22Rv1 (cell line): ENCODE measurements around the gene SRP68.
"Not testable (repeated sequence)": the region's sequence is repeated elsewhere in the genome, so short reads cannot be mapped to it uniquely, and the experiment has no call there.

Experiments
- H3K27ac ChIP-seq: fragments of 450-650 bp; 2 replicates; pipeline ENCODE4 v1.5.1; 2017
- ZFX ChIP-seq: fragments of 450-650 bp; IDR thresholded peaks from 2 replicates; pipeline ENCODE4 v1.6.1; 2017; ENCODE audit warnings: antibody characterized with exemption, borderline replicate concordance
- TF ChIP-seq, protein P1 (sequence below): fragments of 450-650 bp; IDR thresholded peaks from 2 replicates; pipeline ENCODE4 v1.5.1; 2017; ENCODE audit warnings: mild to moderate bottlenecking

SRP68 gene

DNA sequence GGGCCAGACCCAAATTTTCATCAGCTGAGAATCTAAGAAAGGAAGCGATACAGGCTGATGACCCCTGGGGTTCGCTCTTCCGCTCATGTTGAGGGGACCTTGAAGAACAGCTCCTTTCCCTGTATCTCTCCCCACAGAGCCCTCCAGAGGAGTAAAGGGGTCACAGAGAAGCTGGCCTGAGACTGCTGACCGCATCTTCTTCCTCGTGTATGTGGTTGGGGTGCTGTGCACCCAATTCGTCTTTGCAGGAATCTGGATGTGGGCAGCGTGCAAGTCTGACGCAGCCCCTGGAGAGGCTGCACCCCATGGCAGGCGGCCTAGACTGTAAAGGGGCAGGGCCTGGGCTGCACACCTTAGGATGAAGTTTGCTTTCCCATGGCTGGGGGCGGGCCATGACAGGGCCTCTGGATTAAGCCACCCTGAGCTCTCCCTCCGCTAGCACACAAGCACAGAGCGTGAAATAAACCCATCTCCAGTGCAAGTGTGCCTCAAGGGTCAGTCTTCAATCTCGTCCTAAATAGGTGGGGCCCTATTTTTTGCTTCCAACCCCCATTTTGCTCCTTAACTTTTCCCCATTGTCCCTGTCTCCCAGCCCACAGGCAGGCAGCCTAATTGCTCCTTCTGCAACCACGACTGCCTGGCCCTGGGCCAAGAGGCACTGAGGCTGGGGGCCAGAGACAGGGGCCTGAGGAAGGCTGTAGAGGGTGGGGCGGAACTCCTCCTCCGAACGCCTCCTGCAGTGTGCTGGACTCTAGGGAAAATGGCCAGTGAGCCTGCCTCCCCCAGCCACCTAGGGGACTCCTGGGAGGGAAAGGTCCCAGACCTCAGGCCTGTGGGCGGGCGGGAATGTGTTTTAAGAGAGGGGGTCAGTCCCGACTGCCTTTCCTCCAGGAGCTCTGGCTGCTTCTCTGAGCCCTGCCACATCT lies 10.3 kb upstream of the SRP68 start:
- TF ChIP-seq ZFX: no peak
- TF ChIP-seq, protein P1, sequence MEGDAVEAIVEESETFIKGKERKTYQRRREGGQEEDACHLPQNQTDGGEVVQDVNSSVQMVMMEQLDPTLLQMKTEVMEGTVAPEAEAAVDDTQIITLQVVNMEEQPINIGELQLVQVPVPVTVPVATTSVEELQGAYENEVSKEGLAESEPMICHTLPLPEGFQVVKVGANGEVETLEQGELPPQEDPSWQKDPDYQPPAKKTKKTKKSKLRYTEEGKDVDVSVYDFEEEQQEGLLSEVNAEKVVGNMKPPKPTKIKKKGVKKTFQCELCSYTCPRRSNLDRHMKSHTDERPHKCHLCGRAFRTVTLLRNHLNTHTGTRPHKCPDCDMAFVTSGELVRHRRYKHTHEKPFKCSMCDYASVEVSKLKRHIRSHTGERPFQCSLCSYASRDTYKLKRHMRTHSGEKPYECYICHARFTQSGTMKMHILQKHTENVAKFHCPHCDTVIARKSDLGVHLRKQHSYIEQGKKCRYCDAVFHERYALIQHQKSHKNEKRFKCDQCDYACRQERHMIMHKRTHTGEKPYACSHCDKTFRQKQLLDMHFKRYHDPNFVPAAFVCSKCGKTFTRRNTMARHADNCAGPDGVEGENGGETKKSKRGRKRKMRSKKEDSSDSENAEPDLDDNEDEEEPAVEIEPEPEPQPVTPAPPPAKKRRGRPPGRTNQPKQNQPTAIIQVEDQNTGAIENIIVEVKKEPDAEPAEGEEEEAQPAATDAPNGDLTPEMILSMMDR: no peak
- no peak overlapping the region for H3K27ac ChIP-seq

DNA sequence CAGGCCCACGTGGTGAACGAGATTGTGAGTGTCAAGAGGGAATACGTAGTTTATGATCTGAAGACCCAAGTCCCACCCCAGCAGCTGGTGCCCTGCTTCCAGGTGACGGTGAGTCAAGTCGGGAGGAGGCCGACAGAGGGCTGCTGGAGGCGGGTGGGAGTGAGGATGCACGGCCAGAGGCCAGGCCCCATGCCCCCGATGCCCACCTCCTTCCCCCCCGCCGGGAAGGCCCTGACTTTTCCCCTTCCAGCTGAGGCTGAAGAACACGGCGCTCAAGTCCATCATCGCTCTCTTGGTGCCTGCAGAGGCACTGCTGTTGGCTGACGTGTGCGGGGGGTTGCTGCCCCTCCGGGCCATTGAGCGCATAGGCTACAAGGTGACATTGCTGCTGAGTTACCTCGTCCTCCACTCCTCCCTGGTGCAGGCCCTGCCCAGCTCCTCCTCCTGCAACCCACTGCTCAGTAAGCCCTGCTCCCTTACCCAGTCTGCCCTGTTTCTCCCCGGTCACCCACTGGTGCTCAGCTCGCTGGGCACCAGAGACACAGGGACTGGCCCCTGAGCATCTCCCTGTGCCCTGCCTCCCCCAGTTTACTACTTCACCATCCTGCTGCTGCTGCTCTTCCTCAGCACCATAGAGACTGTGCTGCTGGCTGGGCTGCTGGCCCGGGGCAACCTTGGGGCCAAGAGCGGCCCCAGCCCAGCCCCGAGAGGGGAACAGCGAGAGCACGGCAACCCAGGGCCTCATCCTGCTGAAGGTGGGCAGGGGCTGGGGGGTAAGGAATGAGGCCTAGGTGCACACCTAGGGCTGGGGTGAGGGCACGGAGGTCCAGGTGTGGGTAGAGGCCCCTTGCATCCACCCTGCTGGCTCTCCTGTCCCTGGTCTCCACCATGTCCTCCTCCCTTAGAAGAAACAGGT lies 9.2 kb upstream of the SRP68 start:
- H3K27ac ChIP-seq: no peak overlapping the region
- TF ChIP-seq, protein P1: no peak
- no peak for TF ChIP-seq ZFX

DNA sequence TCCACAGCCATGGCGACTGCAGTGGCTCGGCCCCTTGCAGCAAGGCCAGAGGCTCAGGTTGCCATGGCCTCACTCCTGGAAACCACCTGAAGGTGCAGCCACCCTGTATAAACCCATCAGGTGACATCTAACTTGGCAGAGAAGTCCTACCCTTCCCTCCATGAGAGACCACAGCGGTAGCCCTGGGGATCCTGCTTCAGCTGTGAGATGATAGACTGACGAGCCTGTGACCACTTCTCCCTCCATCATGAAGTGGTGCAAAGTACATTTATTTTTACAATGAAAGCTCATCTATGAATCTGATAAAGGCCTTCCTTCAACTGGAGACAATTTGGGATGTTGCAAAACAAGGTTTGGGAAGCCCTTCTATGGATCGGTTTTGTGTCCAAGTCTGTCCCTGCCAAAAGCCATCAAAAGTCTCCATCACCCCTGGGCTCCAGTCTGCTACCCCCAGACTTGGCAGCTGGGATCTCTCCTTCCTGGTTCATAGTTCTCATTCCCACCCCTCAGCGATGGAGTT lies 8.5 kb upstream of the SRP68 start:
- no peak for TF ChIP-seq ZFX
- TF ChIP-seq, protein P1: no peak
- H3K27ac ChIP-seq: no peak overlapping the region

DNA sequence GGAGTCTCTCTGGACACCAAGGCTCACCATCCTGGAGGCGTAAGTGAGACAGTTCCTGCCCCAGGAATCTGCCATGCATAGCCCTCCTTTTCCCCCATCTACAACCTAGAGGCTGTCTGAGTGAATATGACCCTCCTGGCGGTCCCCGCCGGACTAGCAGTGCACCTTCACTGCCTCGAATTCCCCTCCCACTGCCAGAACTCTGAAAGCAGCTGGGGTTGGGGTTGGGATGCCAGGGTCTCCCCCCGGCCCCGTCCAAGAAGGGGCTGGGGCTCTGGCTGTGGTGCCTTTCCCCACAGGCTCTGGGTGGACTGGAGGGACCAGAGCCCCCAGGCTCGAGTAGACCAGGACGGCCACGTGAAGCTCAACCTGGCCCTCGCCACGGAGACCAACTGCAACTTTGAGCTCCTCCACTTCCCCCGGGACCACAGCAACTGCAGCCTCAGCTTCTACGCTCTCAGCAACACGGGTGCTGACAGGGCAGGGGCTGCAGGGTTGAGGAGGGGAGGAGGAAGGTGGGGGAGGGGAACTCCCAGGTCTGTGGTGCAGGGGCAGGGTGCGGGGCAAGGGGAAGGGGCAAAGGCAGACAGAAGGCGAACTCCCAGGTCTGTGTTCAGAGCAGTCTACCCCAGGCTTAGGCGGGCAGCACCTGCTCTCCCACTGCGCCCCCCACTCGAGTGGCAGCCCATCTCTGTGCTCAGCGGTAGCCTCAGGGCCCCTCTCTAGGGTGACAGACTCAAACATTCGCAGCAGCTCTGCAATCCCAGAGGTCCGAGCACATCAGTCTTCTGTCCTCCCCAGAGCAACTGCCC lies 7.8 kb upstream of the SRP68 start:
- no peak for TF ChIP-seq ZFX
- TF ChIP-seq, protein P1: no peak
- H3K27ac ChIP-seq: no peak overlapping the region

DNA sequence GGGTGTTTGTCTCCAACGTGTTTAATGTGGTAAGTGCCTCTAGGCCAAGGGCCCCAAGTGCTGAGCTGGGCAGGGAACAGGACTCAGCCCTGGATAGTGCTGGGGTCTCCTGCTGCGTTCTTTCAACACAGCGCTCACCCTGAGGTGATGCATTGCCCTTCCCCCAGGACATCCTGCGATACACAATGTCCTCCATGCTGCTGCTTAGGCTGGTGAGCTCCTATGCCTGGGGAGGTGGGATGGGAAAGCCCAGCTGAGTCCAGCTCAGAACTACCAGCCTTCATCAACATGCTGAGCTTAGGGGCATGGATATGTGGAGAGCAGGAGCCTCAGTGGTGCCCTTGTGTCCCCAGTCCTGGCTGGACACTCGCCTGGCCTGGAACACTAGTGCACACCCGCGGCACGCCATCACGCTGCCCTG lies 7.2 kb upstream of the SRP68 start:
- TF ChIP-seq, protein P1: no peak
- no peak for TF ChIP-seq ZFX
- no peak overlapping the region for H3K27ac ChIP-seq

DNA sequence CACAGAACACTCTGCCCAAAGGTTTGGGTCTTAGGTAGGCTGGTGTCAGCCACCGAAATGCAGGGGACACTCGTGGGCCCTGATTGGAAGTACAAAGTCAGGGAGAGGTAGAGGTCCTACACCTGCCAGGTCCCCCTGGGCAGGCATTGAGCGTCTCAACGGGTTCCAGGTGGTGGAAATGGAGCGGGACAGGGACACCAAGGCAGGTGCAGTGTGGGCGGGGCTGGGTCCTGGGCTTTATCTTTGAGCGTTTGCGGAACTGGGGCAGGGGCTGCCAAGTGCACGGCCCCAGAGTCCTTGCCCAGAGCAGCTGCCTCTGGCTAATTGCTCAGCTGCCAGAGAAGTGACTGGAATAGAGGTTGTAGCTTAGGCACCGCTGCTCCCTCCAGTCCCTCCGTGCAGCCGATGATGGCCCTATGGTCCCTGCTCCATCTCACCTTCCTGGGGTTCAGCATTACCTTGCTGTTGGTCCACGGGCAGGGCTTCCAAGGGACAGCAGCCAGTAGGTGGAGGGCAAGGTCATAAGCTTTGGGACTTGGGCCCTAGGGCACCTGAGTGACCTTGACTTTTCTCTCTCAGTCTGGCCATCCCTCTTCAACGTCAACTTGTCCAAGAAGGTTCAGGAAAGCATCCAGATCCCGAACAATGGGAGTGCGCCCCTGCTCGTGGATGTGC lies 6.7 kb upstream of the SRP68 start, which contains the start of gene ZACN:
Gene ZACN (plus strand): TSS at position 323 of the 675 bp plus-strand sequence. CDS start 83 bp downstream, at position 406.
- TF ChIP-seq ZFX: no peak
- TF ChIP-seq, protein P1: no peak
- no peak within 1 kb of the TSS for H3K27ac ChIP-seq

DNA sequence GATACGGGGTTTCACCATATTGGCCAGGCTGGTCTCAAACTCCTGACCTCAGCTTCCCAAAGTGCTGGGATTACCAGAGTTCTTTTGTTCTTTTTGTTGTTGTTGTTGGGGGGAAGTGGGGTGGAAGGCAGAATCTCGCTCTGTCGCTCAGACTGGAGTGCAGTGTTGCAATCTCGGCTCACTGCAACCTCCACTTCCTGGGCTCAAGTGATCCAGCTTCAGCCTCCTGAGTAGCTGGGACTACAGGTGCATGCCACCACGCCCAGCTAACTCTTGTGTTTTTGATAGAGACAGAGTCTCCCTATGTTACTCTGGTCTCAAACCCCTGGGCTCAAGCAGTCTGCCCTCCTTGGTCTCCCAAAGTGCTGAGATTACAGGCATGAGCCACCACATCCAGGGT lies 6.1 kb upstream of the SRP68 start:
- not testable (repeated sequence) for H3K27ac ChIP-seq
